ENCODE data around the gene SRGAP3.

Gene SRGAP3

DNA sequence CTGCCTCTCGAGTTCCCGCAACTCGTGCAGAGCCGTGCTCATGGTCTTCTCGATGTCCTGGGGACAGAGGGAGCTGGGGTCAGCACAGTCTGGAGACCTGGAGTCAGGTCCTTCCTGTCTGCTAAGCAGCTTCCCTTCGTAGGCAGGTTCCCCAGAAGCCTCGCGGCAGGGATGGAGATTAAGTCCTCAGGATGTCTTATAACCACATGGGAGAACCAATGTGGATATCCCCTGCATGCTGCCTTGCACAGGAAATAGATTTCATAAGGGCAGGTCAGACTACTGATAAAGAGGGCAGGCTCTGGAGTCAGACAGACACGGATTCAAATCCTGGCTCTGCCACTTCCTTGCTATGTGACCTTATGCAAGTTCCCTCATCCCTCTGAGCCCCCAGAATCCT is 263.6 kb downstream of the SRGAP3 start:
- no peak for DNase-seq (ENCODE audit: low spot score)

DNA sequence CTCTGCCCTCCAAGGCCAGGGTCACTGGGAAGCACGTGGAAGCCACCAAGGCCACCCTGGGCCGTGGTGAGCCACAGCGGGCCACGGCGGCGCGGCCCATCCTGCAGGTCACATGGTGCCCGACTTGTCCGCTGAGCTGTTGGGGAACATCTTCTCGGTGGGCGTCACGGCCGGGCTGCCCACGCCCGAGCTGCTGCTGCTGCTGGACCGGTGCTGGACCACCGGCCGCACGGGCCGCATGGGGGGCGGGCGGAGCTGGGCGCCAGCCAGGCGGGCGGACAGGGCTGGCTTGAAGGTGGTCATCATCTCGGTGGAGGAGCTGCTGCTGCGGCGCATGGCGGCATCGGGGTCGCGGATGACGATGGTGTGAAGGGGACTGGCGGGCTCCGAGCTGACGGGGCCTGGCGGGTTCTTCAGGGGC is 264.0 kb downstream of the SRGAP3 start:
- no peak for DNase-seq (ENCODE audit: low spot score)

DNA sequence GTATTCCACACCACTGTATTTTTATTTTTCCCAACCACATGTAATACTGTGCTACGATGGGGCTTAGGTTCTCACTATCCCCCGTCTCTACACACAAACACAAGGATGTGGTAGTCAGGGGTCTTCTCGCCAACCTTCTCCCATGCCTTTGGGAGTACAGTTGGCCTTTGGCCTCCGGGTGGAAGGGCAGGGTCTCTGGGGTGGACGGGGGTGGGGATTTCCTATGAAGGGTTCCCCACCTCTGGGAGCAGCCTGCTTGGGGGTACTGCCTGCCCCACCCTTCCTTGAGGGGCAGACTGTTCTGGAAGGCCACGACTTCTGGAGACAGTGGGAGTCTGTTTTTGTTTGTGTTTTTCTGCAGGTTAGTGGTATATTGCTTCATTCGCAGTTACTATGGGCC is 264.9 kb downstream of the SRGAP3 start:
- no peak for DNase-seq (ENCODE audit: low spot score)

DNA sequence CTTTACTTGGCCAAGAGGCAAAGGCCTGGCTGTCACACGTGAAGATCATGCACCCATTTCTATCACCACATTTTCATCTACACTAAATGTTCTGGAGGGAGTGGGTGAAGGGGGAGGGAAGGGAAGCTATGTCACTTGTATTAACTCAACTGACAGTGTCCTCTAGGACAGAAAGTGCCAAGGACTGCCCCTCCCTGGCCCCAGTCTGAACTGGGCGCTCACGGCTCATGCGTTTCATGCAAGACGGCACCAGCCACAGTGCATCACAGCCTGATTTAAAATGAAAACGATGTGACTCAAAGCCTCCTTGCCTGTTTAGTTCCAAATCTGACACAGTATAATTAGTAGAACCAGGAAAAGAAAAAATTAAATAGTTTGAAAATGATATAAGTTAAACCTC is 265.4 kb downstream of the SRGAP3 start:
- no peak for DNase-seq (ENCODE audit: low spot score)

DNA sequence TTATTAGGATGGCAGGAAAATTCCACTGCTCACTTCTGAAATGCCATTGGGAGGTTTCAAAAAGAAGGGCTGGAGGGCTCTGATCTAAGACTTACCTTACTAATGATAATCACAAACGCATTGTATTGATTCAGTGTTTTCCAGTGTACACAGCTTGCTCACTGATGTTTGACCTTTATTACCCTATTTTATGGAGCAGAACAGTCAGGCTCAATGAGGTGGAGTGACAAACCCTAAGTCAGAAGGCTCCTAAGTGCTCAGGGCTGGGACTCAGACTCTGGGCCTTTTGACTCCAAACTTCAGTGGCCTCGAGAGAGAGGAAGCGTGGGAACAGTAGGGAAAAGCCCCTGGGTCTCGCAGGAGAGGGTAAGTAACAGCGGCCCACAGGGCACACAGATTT is 265.9 kb downstream of the SRGAP3 start:
- DNase-seq (ENCODE audit: low spot score): no peak

DNA sequence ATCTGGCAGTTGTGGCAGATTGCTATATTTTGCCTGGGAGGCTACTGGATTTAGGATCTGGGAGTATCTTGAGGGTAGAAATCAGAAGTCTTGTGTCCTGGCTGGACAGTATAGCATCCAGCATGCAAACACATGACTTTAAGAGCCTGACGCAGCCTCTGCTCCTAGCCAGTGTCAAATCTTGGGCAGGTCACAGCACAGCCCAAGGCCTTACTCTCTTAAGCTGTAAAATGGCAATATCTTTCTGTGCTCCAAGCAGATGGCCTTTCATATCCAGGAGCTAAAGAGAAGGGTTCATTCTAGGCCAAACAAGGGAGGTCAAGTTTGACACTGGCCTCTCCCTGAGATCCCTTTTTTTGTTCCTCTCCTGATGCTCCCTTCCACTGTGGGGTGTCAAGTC is 266.4 kb downstream of the SRGAP3 start:
- no peak for DNase-seq (ENCODE audit: low spot score)

DNA sequence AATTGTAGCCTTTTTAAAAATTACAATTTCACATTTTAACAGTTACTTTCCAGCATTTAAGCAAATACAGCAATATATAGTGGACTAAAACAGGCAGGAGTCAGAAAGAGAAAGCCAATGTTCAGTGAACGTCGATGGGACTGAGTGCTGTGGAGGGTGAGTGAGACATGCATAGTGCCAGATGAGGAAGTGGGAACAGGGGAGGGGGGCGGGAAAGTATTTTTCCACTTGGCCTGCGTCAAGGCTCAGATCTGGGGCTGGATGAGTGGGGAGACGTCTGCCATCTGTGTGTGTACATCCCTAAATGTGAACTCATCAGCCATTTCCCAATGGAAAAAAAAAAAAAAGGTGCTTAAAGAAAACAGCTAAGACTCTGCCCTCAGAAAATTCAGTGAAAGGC is 266.9 kb downstream of the SRGAP3 start:
- DNase-seq (ENCODE audit: low spot score): no peak

DNA sequence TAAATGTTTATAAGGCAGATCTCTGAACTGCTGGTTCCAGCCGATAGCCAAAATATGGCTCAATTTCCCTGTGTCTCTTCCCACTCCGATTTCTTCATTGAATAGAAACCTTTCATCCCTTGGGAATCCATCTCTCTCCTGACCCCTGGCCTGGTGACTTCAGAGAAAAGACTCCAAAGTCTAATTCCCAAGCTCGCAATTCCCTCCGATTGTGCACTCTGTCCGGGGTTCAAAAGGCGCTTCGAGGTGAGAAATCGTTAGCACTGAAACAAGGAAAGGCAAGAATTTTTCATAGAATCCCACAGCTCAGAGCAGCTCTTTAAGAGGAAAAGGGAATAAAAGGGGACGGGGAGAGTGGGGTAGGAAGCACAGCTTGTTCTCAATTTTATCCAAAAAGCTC is 267.7 kb downstream of the SRGAP3 start:
- no peak for DNase-seq (ENCODE audit: low spot score)

DNA sequence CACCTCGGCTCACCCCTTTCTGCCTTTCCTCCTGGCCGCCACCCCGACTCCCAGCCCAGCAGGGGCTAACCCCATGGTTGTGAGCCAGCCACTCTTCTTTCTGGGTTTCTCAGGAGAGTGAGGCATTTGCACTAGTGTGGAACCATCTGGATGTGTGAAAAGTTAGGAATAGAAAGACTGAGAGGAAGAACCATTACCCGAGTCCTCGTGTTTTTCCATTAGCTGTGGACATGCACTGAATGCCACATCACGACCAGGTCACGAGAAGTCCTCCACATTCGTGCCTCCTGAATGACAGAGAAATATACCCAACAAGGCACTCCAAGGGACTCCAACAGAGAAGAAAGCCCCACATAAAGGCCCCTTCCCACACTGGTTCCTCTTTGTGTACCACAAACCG is 268.1 kb downstream of the SRGAP3 start:
- DNase-seq (ENCODE audit: low spot score): no peak

DNA sequence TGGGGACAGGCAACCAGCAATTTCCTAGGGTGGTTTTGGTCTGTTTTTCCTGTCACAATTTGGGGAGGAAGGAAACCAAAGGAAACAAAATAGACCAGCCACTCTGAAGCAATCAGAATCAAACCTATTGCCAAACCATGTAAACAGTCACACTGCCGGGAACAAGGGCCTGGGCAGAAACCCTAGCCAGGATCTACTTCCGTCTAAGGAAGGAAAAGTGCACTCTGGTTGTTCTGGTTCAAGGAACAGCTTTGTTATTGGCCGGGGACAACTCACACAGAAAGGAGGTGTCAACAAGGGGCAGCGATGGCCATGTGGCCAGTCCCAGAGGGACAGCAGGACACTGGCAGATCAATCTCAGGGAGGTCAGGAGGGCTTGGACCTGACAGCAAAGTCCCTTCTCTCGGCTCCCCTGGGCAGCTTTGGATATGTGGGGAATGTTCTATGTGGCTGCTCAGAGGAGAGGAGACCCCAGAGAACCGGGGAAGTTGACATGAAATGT is 268.6 kb downstream of the SRGAP3 start:
- no peak for DNase-seq (ENCODE audit: low spot score)

DNA sequence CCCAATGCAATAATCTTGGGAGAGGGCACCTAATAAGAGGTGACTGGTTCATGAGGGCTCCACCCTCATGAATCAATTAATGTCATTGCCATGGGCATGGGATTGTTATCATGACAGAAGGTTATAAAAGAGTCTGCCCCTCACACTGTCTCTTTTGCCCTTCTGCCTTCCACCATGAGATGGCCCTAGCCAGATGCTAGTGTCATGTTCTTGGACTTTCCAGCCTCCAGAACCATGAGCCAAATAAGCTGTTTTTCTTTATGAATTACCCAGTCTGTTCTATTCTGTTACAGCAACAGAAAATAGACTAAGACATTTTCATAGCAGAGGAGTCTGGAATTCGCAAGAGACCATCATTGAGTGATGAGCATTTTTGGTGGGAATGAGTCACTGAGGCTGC is 270.2 kb downstream of the SRGAP3 start:
- DNase-seq (ENCODE audit: low spot score): no peak

DNA sequence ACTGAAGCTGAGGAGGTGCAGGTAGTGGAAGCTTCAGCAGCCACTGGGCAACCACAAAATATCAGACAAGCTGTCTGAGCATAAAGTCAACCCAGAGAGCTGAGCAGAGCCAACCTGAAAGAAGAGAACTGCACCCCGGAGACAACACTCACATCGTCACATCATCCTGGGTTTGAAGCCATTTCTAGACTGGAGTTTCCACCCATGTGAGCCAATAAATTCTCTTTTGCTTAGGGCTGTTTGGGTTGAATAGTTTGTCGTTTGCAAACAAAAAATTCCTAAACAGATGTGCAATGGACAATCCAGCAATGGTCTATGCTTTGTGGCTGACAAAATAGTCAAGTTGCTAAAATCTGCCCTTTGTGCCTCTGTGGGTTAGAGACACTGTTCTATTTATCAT is 270.9 kb downstream of the SRGAP3 start:
- DNase-seq (ENCODE audit: low spot score): no peak

DNA sequence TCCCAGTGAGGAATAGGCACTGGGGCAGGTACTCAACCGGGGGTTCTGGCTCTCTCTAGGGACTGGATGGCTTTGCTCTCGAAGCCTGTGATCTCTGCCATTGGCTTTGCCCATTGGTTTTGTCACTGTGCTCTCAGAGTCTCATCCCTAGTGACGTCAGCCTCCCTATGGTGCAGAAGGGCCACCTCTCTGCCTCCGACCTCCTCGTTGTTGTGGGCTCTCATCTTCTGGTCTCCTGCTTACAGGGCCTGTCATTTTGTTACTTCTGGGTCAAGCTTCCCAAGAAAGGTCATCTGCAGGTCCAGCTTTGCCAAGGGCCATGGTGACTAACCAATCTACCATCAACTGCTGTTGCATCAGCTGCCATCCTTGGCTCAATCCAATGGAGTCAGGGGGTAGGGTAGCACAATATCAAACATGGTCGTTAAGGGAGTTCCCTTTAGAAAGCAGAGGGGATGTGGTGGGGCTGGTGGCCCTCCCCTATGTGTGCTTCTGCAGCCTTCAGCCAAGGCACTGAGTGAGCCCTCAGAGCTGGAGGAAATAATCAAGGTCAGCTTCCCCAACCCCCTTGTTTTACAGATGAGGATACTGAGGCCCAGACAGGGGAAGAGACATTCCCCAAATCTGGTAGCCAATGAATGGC is 272.8 kb downstream of the SRGAP3 start:
- no peak for DNase-seq (ENCODE audit: low spot score)

DNA sequence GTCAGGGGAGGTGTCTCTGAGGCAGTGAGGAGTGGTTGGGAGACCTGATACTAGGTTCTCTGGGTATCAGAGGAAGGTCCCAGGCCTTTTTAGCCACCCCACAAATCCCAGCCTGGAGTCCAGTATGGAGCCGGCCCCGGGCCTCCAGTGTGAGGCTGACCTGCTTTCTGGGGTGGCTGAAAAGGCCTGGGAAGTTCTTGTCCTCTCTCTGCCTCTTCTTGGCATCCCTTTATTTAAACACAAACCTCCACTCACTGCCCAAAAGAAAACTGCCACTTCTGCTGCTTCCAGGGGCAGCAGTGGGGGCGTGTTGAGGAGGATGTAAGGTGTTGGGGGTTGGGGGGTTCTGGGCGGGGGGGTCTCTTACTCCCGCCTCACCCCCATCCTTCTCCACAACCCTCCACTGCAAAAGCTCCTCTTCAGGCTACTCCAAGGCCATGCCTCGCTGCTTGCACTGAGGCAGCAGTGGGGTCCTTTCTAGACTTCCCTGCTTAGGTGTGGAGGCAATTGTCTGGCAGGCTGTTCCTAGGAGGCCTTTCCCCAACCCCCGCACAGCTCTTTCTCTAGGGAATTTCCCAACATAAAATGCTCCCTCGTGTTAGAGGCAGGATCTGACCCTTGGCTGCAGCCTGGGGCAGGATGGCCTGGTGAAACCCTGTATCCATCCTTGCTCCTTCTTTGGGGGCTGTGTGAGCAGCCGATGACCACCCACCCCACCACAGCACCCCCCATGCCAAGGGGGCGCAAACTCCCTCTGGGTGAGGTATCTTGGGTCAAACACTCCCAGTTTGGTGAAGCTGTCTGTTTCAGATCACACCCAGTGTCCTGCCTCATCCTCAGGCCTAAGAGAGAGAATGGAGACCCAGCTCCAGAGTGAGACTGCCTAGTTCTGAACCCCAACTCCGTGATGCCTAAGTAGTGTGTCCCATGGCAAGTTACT is 274.1 kb downstream of the SRGAP3 start:
- no peak for DNase-seq (ENCODE audit: low spot score)

DNA sequence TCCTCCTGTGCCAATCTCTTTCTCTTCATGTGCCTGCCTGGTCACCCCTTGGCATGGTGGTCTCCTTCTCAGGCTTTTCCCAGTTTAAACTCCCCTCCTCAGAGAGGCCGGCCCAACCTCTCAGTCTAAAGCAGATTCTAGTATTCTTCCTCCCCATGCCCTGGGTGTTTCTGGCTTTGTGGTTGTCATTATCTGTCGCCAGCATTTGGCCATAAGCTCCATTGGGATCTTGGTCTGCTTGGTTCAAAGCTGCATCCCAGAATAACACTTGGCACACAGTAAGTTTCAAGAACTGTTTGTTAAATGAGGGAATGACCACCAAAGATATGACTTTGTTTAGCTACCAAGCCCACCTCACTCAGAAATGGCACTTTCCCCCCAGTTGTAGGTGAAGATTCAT is 275.0 kb downstream of the SRGAP3 start:
- DNase-seq (ENCODE audit: low spot score): no peak

DNA sequence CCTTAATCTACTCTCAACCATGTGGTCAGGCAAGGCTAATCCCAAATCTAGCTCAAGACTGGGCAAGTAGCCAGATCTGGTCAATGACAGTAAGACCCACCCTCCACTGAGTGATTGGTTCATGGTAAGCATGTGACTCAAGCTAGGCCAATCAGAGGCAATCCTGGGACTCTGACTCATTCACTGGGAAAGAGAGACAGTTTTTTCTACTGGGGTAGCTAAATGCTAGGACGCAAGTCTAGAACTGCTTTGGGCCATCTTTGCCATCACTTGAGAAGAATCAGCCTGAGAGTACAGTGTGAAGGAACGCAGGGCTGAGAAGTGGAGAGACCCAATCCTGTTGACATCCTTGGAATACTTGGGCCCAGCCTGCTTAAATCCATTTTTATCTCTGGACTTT is 276.8 kb downstream of the SRGAP3 start:
- peak; percentile 46 for DNase-seq (ENCODE audit: low spot score)

DNA sequence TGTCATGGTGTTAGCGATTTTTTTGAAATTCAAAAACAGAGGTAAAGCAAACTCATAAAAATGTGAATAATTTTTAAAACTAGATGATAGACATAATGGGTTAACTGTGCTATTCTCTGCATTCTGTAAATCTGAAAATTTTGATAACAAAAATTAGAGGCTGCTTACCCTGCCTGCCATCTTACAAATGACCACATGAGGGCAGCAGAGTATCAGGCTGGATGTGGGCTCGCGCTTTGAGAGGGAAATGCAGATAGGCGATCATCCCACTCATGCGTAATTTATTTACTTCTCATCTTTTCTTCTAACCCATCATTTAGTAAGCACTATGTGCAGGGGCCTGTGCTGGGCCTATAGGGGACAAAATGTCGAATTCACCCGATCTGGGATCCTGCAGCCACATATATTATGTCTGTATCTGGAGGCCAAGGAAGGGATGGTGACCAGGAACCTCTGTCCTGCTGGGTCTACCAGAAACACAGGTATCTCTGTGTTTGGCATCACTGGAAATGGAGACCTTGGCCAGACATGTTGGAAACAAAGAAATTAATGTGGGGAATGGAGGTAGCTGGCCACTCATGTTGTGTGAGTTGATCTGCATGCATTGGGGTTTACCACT is 278.4 kb downstream of the SRGAP3 start:
- peak; percentile 63 for DNase-seq (ENCODE audit: low spot score)

DNA sequence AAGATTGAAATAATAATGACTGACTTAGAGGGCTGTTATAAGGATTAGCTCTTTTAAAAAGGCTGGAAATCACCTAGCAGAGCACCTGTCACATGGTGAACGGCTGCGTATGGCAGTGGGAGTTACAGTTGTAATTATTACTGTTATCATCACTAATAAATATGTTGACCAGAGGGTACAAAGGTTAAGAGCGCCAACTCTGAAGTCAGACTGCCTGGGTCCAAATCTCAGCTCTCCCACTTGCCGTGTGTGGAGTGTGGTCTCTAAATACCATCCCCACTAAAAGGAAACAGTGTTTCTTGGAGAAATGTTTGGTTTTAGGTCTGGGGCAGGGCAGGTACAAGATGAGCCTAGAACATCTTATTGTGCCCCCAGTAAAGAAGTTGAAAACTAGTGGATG is 280.2 kb downstream of the SRGAP3 start:
- no peak for DNase-seq (ENCODE audit: low spot score)

DNA sequence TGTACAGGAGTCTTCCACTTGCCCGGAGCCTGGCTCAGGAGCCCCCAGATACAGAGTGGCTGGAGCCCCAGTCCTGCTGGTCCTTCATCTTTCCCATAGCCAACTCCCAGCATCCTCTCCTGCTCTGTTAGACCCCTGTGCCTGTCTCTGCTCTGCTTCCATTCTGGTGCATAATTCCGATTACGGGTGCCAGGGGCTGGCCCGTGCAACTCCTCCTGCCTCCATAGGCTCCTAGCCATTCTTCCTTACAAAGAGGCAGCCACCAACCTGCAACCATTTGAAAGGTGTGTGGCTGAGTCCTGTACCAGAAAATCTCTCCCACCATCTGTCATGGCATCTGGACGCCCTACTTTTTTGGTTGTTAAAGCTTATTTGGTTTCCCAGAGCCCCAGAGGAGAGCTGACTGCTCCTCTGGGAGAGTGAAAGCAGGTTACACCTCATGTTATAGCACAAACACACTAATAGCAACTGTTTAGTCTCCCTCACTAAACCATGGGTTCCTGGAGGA is 281.0 kb downstream of the SRGAP3 start:
- no peak for DNase-seq (ENCODE audit: low spot score)

DNA sequence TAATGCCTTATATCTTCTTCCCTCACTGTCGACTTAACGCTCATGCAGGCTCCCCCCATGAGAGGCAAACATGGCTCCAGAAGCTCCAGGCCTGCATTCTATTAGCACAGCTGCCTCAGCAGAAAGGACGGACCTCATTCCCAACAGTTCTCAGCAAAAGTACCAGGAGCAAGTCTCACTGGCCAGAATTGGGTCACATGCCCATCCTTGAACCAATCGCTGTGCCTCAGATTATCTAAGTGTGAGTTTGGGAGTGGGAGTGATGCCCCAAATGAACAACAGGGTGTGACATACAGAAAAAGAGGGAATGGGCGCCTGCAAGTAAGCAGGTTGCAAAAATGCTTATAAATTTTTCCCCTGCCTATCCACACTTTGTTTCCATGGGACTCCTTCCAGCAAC is 281.9 kb downstream of the SRGAP3 start:
- DNase-seq (ENCODE audit: low spot score): no peak

DNA sequence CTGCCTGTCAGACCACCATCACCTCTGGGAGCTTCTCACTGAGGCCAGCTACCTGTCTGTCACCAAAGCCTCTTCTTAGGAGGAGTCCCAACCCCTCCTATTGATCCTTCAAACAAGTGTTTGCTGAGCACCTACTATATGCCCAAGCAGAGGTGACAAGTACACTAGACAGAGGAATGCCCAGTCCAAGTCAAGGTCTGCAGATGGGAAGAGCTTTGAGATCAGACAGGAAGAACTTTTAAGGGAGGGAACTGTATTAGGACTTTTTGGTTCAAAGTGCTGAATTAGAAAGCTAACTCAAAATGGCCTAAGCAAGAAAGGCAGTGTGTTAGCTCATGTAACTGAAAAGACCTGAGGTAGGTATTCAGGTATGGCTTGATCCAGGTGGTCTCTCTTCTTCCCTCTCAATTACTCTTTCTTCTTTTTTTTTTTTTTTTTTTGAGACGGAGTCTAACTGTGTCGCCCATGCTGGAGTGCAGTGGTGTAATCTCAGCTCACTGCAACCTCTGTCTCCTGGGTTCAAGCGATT is 282.6 kb downstream of the SRGAP3 start:
- no peak for DNase-seq (ENCODE audit: low spot score)

DNA sequence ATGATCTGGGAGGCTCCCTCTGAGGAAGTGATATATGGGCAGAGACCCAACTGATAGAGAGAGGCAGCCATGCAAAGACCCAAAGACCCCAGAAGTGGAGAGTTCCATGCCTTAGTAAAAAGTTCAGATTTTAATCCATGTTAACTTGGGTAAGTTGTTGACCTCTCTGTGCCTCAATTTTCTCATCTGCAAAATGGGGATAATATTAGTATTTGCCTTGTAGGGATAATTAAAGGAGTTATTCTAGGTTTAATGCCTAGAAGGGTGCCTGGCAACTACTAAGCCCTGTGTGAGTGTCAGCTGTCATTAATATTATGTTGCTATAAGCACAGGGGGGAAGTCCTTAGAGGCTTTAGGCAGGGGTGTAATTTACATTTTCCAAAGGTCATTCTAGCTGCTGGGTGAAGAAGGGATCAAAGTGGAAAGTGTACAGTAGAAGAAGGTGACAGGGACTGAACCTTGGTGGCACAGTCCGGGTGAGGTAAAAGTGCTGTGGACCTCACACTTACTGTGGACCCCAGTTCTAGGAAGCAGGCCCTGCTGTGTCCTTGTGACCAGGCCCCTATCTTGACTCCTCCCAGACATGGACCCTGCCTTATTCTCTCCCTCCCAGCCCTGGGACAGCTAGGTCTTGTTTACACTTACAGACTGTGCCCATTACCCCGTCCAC is 283.2 kb downstream of the SRGAP3 start:
- DNase-seq (ENCODE audit: low spot score): no peak

All from COLO829 (cell line).